ENCODE measurements around the gene FDXACB1. TPM values are rescaled to one million over a fixed set of nuclear protein-coding genes. Genes with fewer than 3 reads are reported as not detected.

The FDXACB1 gene
- total and polyA plus RNA-seq, 4 donors: 0.95 to 2.3 (median 1.3) TPM

GRCh38 chr11:111826322-111826950, 52.5 kb downstream of the FDXACB1 start:
- TF ChIP-seq ATF3 (IDR thresholded peaks at IDR 0.05) (no peak), CTCF (IDR thresholded peaks at IDR 0.05; ENCODE audit: low read depth, low read length, missing input control) (no peak), RXRA (IDR thresholded peaks at IDR 0.05) (no peak), HNF4G (IDR thresholded peaks at IDR 0.05) (no peak), EGR1 (IDR thresholded peaks at IDR 0.05; ENCODE audit: low read depth in 2 of 2) (no peak), REST (IDR thresholded peaks at IDR 0.05) (no peak), ZBTB33 (IDR thresholded peaks at IDR 0.05) (no peak), MAX (IDR thresholded peaks at IDR 0.05) (no peak), FOXA2 (IDR thresholded peaks at IDR 0.05) (no peak), RAD21 (IDR thresholded peaks at IDR 0.05) (no peak), SP1 (IDR thresholded peaks at IDR 0.05) (no peak), YY1 (IDR thresholded peaks at IDR 0.05) (no peak), NR2F2 (IDR thresholded peaks at IDR 0.05) (no peak), GABPA (IDR thresholded peaks at IDR 0.05 in 1 of 2, conservative IDR thresholded peaks at IDR 0.05 in 1 of 2) (no peak), JUND (IDR thresholded peaks at IDR 0.05) (no peak), HNF4A (conservative IDR thresholded peaks at IDR 0.05) (no peak)
- peaks cover 4 to 19% (median 13%) of the 10 kb centered on the region in 4 donors for H3K4me1 ChIP-seq (ENCODE audit: control insufficient read depth in 4 of 4, insufficient read depth in 4 of 4, low read length in 3 of 4)
- no peak overlapping the region for H3K9ac ChIP-seq (ENCODE audit: low read depth in 1 of 2, low read length in 2 of 2)
- H3K4me3 ChIP-seq (ENCODE audit: low read depth in 1 of 3, low read length in 3 of 3): no peak overlapping the region
- no peaks in the 10 kb centered on the region for H3K27me3 ChIP-seq (ENCODE audit: control insufficient read depth in 4 of 4, insufficient read depth in 4 of 4, low read length in 3 of 4)
- 94% methylated on average over 2 of the region's 2 CpGs for WGBS
- H3K9me3 ChIP-seq (ENCODE audit: control insufficient read depth in 4 of 4, low read length in 3 of 4): no peaks in the 10 kb centered on the region
- H3K27ac ChIP-seq (ENCODE audit: low read depth in 1 of 2, low read length in 2 of 2): no peak overlapping the region
- no peak for DNase-seq (ENCODE audit: low spot score)
- H3K36me3 ChIP-seq (ENCODE audit: control insufficient read depth in 4 of 4, insufficient read depth in 3 of 4, low read depth in 1 of 4, low read length in 3 of 4): no peaks in the 10 kb centered on the region

Small RNAs within 50 kb of the gene (small RNA-seq; reads per million reads assigned to genes)
- gene C11orf52 (not detected), gene GNG5P3 (not detected), gene RNA5SP351 (not detected), gene RPL37AP8 (0.15 reads per million)

Other genes starting within 250 kb of the FDXACB1 start
- 100 to 1,000 TPM in 1 of 2 donors, 10 to 100 TPM in 1; 50.1 to 316 TPM for gene PPP2R1B, start 112.8 kb downstream of the FDXACB1 start, total RNA-seq
- gene PPP2R1B, start 112.8 kb downstream of the FDXACB1 start, polyA plus RNA-seq: 10 to 100 TPM; 33.2 to 55.0 TPM
- gene ALG9, start 7.6 kb downstream of the FDXACB1 start, total RNA-seq: 10 to 100 TPM; 25.5 to 36.3 TPM
- gene ALG9, start 7.6 kb downstream of the FDXACB1 start, polyA plus RNA-seq: 10 to 100 TPM; 13.7 to 14.9 TPM
- gene CFAP68, start 376 bp upstream of the FDXACB1 start, total RNA-seq: 1 to 10 TPM; 6.2 to 8.2 TPM
- gene CFAP68, start 376 bp upstream of the FDXACB1 start, polyA plus RNA-seq: 10 to 100 TPM; 19.3 to 27.8 TPM
- gene CRYAB, start 32.6 kb upstream of the FDXACB1 start, total RNA-seq: 1 to 10 TPM in 1 of 2 donors, under 1 TPM in 1; 0.33 to 2.6 TPM
- 1 to 10 TPM; 4.7 to 8.6 TPM for gene CRYAB, start 32.6 kb upstream of the FDXACB1 start, polyA plus RNA-seq
- under 1 TPM in 1 of 2 donors, not detected in 1; 0.14 TPM for gene HSPB2, start 33.6 kb upstream of the FDXACB1 start, total RNA-seq
- gene HSPB2, start 33.6 kb upstream of the FDXACB1 start, polyA plus RNA-seq: under 1 TPM; 0.61 to 0.85 TPM
- 1 to 10 TPM; 4.2 to 5.1 TPM for gene C11orf52, start 39.7 kb upstream of the FDXACB1 start, total RNA-seq
- 10 to 100 TPM in 1 of 2 donors, 1 to 10 TPM in 1; 9.6 to 10.9 TPM for gene C11orf52, start 39.7 kb upstream of the FDXACB1 start, polyA plus RNA-seq
- 10 to 100 TPM in 1 of 2 donors, 1 to 10 TPM in 1; 7.3 to 12.5 TPM for gene DIXDC1, start 58.2 kb upstream of the FDXACB1 start, total RNA-seq
- gene DIXDC1, start 58.2 kb upstream of the FDXACB1 start, polyA plus RNA-seq: 1 to 10 TPM; 2.8 to 4.1 TPM
- gene DLAT, start 146.2 kb upstream of the FDXACB1 start, total RNA-seq: 10 to 100 TPM; 15.6 to 16.3 TPM
- gene DLAT, start 146.2 kb upstream of the FDXACB1 start, polyA plus RNA-seq: 10 to 100 TPM in 1 of 2 donors, 1 to 10 TPM in 1; 8.8 to 10.8 TPM
- under 1 TPM; 0.25 to 0.42 TPM for gene PIH1D2, start 194.9 kb upstream of the FDXACB1 start, total RNA-seq
- under 1 TPM; 0.43 to 0.52 TPM for gene PIH1D2, start 194.9 kb upstream of the FDXACB1 start, polyA plus RNA-seq
- gene NKAPD1, start 195.1 kb upstream of the FDXACB1 start, total RNA-seq: 10 to 100 TPM in 1 of 2 donors, 1 to 10 TPM in 1; 7.3 to 11.2 TPM
- 1 to 10 TPM; 5.3 to 7.6 TPM for gene NKAPD1, start 195.1 kb upstream of the FDXACB1 start, polyA plus RNA-seq
- 10 to 100 TPM; 23.4 to 80.0 TPM for gene TIMM8B, start 207.6 kb upstream of the FDXACB1 start, total RNA-seq
- gene TIMM8B, start 207.6 kb upstream of the FDXACB1 start, polyA plus RNA-seq: 100 to 1,000 TPM in 1 of 2 donors, 10 to 100 TPM in 1; 77.5 to 108 TPM
- gene SDHD, start 207.7 kb upstream of the FDXACB1 start, total RNA-seq: 100 to 1,000 TPM; 154 to 164 TPM
- 100 to 1,000 TPM; 190 to 277 TPM for gene SDHD, start 207.7 kb upstream of the FDXACB1 start, polyA plus RNA-seq

Data from liver (tissue), 10 donors.